ENCODE results near the gene PPP2R2B. TPM values are rescaled to one million over a fixed set of nuclear protein-coding genes. Genes with fewer than 3 reads are reported as not detected.

Gene PPP2R2B
- total RNA-seq, 1 experiment from 2014 or later = not detected

DNA sequence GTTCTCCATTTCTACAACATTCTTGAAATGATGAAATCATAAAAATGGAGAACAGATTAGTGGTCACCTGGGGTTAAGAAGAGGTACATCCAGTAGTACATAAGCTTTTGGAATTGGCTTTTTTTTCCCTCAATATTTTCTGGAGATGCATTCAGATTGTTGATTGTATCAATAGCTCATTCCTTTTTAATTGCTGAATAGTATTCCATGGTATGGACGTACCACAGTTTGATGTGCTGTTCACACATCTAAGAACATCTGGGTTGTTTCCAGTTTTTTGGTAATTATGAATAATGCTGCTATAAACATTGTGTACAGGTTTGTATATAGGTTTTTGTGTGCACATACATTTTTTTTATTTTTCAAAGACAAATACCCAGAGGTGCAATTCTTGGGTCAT is 130.0 kb downstream of the PPP2R2B start:
- Histone ChIP-seq H4K20me1 (ENCODE audit: insufficient read depth) (no peaks in the 10 kb centered on the region), H3K9ac (ENCODE audit: low read length) (no peak overlapping the region), H3K36me3 (ENCODE audit: control insufficient read depth in 1 of 2, insufficient read depth in 2 of 2, low read length in 2 of 2) (no peaks in the 10 kb centered on the region), H3K9me3 (ENCODE audit: control insufficient read depth in 1 of 2, insufficient read depth in 1 of 2, low read depth in 1 of 2, low read length in 2 of 2) (no peaks in the 10 kb centered on the region), H3K4me1 (ENCODE audit: control insufficient read depth in 1 of 2, insufficient read depth in 2 of 2, low read length in 2 of 2) (peaks cover 0 to 3% of the 10 kb centered on the region in 2 experiments; a peak in 1 of 4 replicates), H3K9me2 (ENCODE audit: insufficient read depth) (no peaks in the 10 kb centered on the region), H3K79me2 (ENCODE audit: insufficient read depth, low read length) (no peaks in the 10 kb centered on the region), H2AFZ (ENCODE audit: low read depth, low read length, poor library complexity, severe bottlenecking) (no peak overlapping the region), H3K4me2 (ENCODE audit: low read length) (no peak overlapping the region), H3K4me3 (replicated peaks in 1 of 2; ENCODE audit: low read depth in 1 of 2, low read length in 2 of 2) (no peak overlapping the region), H3K27me3 (ENCODE audit: insufficient read depth, low read length) (peaks cover 2% of the 10 kb centered on the region; the same call in 1 of the 2 replicates), H3K27ac (ENCODE audit: low read depth, low read length) (no peak overlapping the region)
- BruUV-seq (replicated peaks) = no TSS peak
- DNase-seq (ENCODE audit: low read depth, low spot score) = no peak
- TF ChIP-seq ELF1 (IDR thresholded peaks at IDR 0.05; ENCODE audit: borderline replicate concordance, low read depth) (no peak), EGR1 (IDR thresholded peaks at IDR 0.05; ENCODE audit: low read depth) (no peak), POLR2AphosphoS5 (IDR thresholded peaks at IDR 0.05; ENCODE audit: low read depth, low read length) (no peak), YY1 (IDR thresholded peaks at IDR 0.05; ENCODE audit: extremely low read depth, insufficient replicate concordance, low read depth, low read length) (no peak), EZH2 (IDR thresholded peaks at IDR 0.05) (no peak), SIN3A (IDR thresholded peaks at IDR 0.05; ENCODE audit: low read depth) (no peak), SRF (IDR thresholded peaks at IDR 0.05; ENCODE audit: low read depth) (no peak), FOSL1 (IDR thresholded peaks at IDR 0.05; ENCODE audit: low read depth) (no peak), CBX3 (IDR thresholded peaks at IDR 0.05; ENCODE audit: low read depth) (no peak), CEBPB (IDR thresholded peaks at IDR 0.05; ENCODE audit: low read depth) (no peak)
- TF ChIP-seq, protein P1, sequence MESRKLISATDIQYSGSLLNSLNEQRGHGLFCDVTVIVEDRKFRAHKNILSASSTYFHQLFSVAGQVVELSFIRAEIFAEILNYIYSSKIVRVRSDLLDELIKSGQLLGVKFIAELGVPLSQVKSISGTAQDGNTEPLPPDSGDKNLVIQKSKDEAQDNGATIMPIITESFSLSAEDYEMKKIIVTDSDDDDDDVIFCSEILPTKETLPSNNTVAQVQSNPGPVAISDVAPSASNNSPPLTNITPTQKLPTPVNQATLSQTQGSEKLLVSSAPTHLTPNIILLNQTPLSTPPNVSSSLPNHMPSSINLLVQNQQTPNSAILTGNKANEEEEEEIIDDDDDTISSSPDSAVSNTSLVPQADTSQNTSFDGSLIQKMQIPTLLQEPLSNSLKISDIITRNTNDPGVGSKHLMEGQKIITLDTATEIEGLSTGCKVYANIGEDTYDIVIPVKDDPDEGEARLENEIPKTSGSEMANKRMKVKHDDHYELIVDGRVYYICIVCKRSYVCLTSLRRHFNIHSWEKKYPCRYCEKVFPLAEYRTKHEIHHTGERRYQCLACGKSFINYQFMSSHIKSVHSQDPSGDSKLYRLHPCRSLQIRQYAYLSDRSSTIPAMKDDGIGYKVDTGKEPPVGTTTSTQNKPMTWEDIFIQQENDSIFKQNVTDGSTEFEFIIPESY (IDR thresholded peaks at IDR 0.05; ENCODE audit: extremely low read depth, insufficient replicate concordance, low read length) = no peak
- TF ChIP-seq, protein P2, sequence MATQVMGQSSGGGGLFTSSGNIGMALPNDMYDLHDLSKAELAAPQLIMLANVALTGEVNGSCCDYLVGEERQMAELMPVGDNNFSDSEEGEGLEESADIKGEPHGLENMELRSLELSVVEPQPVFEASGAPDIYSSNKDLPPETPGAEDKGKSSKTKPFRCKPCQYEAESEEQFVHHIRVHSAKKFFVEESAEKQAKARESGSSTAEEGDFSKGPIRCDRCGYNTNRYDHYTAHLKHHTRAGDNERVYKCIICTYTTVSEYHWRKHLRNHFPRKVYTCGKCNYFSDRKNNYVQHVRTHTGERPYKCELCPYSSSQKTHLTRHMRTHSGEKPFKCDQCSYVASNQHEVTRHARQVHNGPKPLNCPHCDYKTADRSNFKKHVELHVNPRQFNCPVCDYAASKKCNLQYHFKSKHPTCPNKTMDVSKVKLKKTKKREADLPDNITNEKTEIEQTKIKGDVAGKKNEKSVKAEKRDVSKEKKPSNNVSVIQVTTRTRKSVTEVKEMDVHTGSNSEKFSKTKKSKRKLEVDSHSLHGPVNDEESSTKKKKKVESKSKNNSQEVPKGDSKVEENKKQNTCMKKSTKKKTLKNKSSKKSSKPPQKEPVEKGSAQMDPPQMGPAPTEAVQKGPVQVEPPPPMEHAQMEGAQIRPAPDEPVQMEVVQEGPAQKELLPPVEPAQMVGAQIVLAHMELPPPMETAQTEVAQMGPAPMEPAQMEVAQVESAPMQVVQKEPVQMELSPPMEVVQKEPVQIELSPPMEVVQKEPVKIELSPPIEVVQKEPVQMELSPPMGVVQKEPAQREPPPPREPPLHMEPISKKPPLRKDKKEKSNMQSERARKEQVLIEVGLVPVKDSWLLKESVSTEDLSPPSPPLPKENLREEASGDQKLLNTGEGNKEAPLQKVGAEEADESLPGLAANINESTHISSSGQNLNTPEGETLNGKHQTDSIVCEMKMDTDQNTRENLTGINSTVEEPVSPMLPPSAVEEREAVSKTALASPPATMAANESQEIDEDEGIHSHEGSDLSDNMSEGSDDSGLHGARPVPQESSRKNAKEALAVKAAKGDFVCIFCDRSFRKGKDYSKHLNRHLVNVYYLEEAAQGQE (IDR thresholded peaks at IDR 0.05; ENCODE audit: low read depth) = no peak
- TF ChIP-seq, protein P3, sequence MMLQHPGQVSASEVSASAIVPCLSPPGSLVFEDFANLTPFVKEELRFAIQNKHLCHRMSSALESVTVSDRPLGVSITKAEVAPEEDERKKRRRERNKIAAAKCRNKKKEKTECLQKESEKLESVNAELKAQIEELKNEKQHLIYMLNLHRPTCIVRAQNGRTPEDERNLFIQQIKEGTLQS (IDR thresholded peaks at IDR 0.05) = no peak
- ChIA-PET CTCF (no interaction called here), POLR2A (no interaction called here), RAD21 (ENCODE audit: low non-redundant PET in 1 of 2, low total read pairs in 2 of 2, uncharacterized antibody in 2 of 2, unreplicated experiment in 2 of 2) (no interaction called here)
- ATAC-seq = no peak
- intact Hi-C loops (cut with micrococcal nuclease) = no loop called here
